IPS DF 6.9 (cell line): ENCODE data around the gene LBHD2.
A peak's percentile ranks its signal among the peaks of the same experiment; 100 is the strongest.

Source experiments
- DNase-seq: peaks from one replicate; pipeline ENCODE4 v3.0.0-alpha.2; 2013; ENCODE audit warnings: low read depth, low spot score
- H3K27ac ChIP-seq: one replicate; pipeline ENCODE4 v1.5.1; 2013; ENCODE audit warnings: low read length, control low read depth
- H3K27me3 ChIP-seq: 2 replicates; pipeline ENCODE4 v1.6.1; 2013; ENCODE audit warnings: mild to moderate bottlenecking, low read length; ENCODE audit not compliant: control insufficient read depth, insufficient read depth
- H3K36me3 ChIP-seq: 2 replicates; pipeline ENCODE4 v1.6.1; 2013; ENCODE audit warnings: low read length; ENCODE audit not compliant: control insufficient read depth, insufficient read depth
- H3K4me1 ChIP-seq: 2 replicates; pipeline ENCODE4 v1.6.1; 2013; ENCODE audit warnings: low read length; ENCODE audit not compliant: control insufficient read depth, insufficient read depth
- H3K4me3 ChIP-seq: 2 replicates; pipeline ENCODE4 v1.5.1; 2013; ENCODE audit warnings: mild to moderate bottlenecking, low read length
- H3K9me3 ChIP-seq: 2 replicates; pipeline ENCODE4 v1.6.1; 2013; ENCODE audit warnings: low read length, inconsistent platforms; ENCODE audit not compliant: control insufficient read depth, insufficient read depth
- WGBS: extraction: QIAGEN DNeasy Blood & Tissue Kit; methylation state at CpG from one replicate; pipeline ENCODE4 v1.1.7; 2013; ENCODE audit warnings: mixed read lengths, missing lambda C conversion rate; ENCODE audit not compliant: insufficient read length, insufficient coverage; 5-methylcytosine and 5-hydroxymethylcytosine counted together

The LBHD2 gene

GRCh38 chr14:103091041-103091882 is 7.3 kb downstream of the LBHD2 start:
- DNase-seq, result no peak
- no peaks in the 10 kb centered on the region; the same call in 1 of the 2 replicates for H3K36me3 ChIP-seq
- WGBS, result no CpG with 5 or more reads among the region's 69 CpGs
- H3K27me3 ChIP-seq, result no peaks in the 10 kb centered on the region
- H3K4me3 ChIP-seq, result peak overlapping the region; percentile 47; the same call in 1 of the 2 replicates
- no peak overlapping the region for H3K27ac ChIP-seq
- peaks cover 6% of the 10 kb centered on the region for H3K4me1 ChIP-seq
- H3K9me3 ChIP-seq, result no peaks in the 10 kb centered on the region

GRCh38 chr14:103091883-103092222 is 7.8 kb downstream of the LBHD2 start:
- no peak for DNase-seq
- peak overlapping the region; percentile 47; the same call in 1 of the 2 replicates for H3K4me3 ChIP-seq
- H3K27ac ChIP-seq, result no peak overlapping the region
- no peaks in the 10 kb centered on the region; the same call in 1 of the 2 replicates for H3K36me3 ChIP-seq
- H3K4me1 ChIP-seq, result peaks cover 10% of the 10 kb centered on the region
- no peaks in the 10 kb centered on the region for H3K9me3 ChIP-seq
- H3K27me3 ChIP-seq, result no peaks in the 10 kb centered on the region
- no CpG with 5 or more reads among the region's 9 CpGs for WGBS

GRCh38 chr14:103093856-103094405 is 9.9 kb downstream of the LBHD2 start:
- H3K27ac ChIP-seq, result no peak overlapping the region
- H3K27me3 ChIP-seq, result no peaks in the 10 kb centered on the region
- H3K4me1 ChIP-seq, result peaks cover 14% of the 10 kb centered on the region
- H3K9me3 ChIP-seq, result no peaks in the 10 kb centered on the region
- H3K4me3 ChIP-seq, result no peak overlapping the region
- no CpG with 5 or more reads among the region's 13 CpGs for WGBS
- no peak for DNase-seq
- H3K36me3 ChIP-seq, result no peaks in the 10 kb centered on the region; the same call in 1 of the 2 replicates

- H3K9me3 ChIP-seq, result no peaks in the 10 kb centered on the region
- peaks cover 19% of the 10 kb centered on the region for H3K4me1 ChIP-seq
- no peaks in the 10 kb centered on the region; the same call in 1 of the 2 replicates for H3K36me3 ChIP-seq
- H3K4me3 ChIP-seq, result no peak within 1 kb of the TSS
- no CpG with 5 or more reads among the region's 23 CpGs for WGBS
- no peak for DNase-seq
- H3K27ac ChIP-seq, result no peak within 1 kb of the TSS
- H3K27me3 ChIP-seq, result no peaks in the 10 kb centered on the region
These were observed 10.6 kb downstream of the LBHD2 start, which contains the start of gene EXOC3L4 for GRCh38 chr14:103094406-103095209. TSS of gene EXOC3L4 (plus strand) at chr14:103094725. CDS start at chr14:103100220, 5,495 bp downstream.

GRCh38 chr14:103095210-103095778 is 11.3 kb downstream of the LBHD2 start:
- Histone ChIP-seq H3K9me3 (no peaks in the 10 kb centered on the region), H3K4me3 (no peak overlapping the region), H3K27me3 (no peaks in the 10 kb centered on the region), H3K27ac (no peak overlapping the region), H3K36me3 (no peaks in the 10 kb centered on the region; the same call in 1 of the 2 replicates), H3K4me1 (peaks cover 19% of the 10 kb centered on the region)
- no CpG with 5 or more reads among the region's 11 CpGs for WGBS
- DNase-seq, result no peak

GRCh38 chr14:103096387-103096786 is 12.4 kb downstream of the LBHD2 start:
- H3K27ac ChIP-seq, result no peak overlapping the region
- no peak overlapping the region for H3K4me3 ChIP-seq
- DNase-seq, result no peak
- H3K27me3 ChIP-seq, result no peaks in the 10 kb centered on the region; the same call in 1 of the 2 replicates
- no CpG with 5 or more reads among the region's 4 CpGs for WGBS
- H3K4me1 ChIP-seq, result peaks cover 15% of the 10 kb centered on the region
- no peaks in the 10 kb centered on the region for H3K9me3 ChIP-seq
- no peaks in the 10 kb centered on the region for H3K36me3 ChIP-seq

- H3K36me3 ChIP-seq, result no peaks in the 10 kb centered on the region
- H3K27ac ChIP-seq, result no peak overlapping the region
- H3K4me3 ChIP-seq, result no peak overlapping the region
- peaks cover 2% of the 10 kb centered on the region; the same call in 1 of the 2 replicates for H3K27me3 ChIP-seq
- peaks cover 15% of the 10 kb centered on the region for H3K4me1 ChIP-seq
- no peak for DNase-seq
- no peaks in the 10 kb centered on the region for H3K9me3 ChIP-seq
- no CpG with 5 or more reads among the region's 26 CpGs for WGBS
These were observed 13.4 kb downstream of the LBHD2 start for GRCh38 chr14:103097244-103097993.

- WGBS, result no CpG with 5 or more reads among the region's 31 CpGs
- no peaks in the 10 kb centered on the region for H3K9me3 ChIP-seq
- no peak overlapping the region for H3K4me3 ChIP-seq
- peaks cover 9% of the 10 kb centered on the region; the same call in 1 of the 2 replicates for H3K27me3 ChIP-seq
- no peak for DNase-seq
- H3K4me1 ChIP-seq, result peaks cover 15% of the 10 kb centered on the region
- H3K36me3 ChIP-seq, result no peaks in the 10 kb centered on the region
- no peak overlapping the region for H3K27ac ChIP-seq
These were observed 14.3 kb downstream of the LBHD2 start for GRCh38 chr14:103097994-103098957.
